Bronchial epithelial cell (primary cell): Measurements from ENCODE around the gene ZFAND4. TPM values are rescaled to one million over a fixed set of nuclear protein-coding genes. Genes with fewer than 3 reads are reported as not detected.
A peak's percentile ranks its signal among the peaks of the same experiment; 100 is the strongest.

Source experiments
- DNase-seq: peaks from one replicate; pipeline ENCODE4 v3.0.0-alpha.2; 2010; ENCODE audit warnings: low read depth
- FAIRE-seq: peaks from 2 replicates; lab custom pipeline; 2011; peaks lifted over from hg19 to GRCh38; lab: Jason Lieb, UNC
- H3K27me3 ChIP-seq: 2 replicates; pipeline ENCODE4 v1.5.1; 2011; ENCODE audit warnings: low read length; ENCODE audit not compliant: control insufficient read depth, insufficient read depth
- H3K36me3 ChIP-seq: 2 replicates; pipeline ENCODE4 v1.5.1; 2011; ENCODE audit warnings: low read length; ENCODE audit not compliant: control insufficient read depth, insufficient read depth
- H3K4me3 ChIP-seq: 2 replicates; pipeline ENCODE4 v1.5.1; 2011; ENCODE audit warnings: mild to moderate bottlenecking, low read depth, low read length, control low read depth
- total RNA-seq: library from RNA; depleted of rRNA; stranded (reverse); fragments of >200 nt; gene quantifications from 2 replicates; pipeline ENCODE4 v1.2.1, GENCODE V29; 2014
- TF ChIP-seq, protein P1 (sequence below): IDR thresholded peaks from 2 replicates; pipeline ENCODE4 v1.5.1; 2011; ENCODE audit warnings: mild to moderate bottlenecking, moderate library complexity, low read length, control low read depth, inconsistent platforms; ENCODE audit not compliant: insufficient read depth, severe bottlenecking

Gene ZFAND4
- total RNA-seq, 1 donor from 2014 or later, result 3.9 TPM

DNA sequence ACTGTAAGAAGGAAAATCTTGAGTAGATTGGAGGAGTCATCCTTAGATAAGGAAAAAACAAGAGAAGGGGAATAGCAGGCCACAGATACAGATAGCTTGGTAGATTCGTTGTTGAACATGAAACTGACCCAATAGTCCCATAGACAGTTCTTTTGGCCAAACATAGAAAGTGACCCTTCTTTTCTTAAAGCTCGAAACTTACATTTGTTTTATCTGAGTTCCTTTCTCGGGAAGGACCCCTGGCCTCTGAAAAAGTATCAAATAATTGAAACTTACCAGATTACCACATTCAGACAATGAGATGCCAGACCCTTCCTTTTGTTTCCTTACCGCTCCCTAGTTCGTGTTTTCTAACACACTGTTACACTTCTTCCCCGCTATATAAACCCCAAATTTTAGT, 72.9 kb downstream of the ZFAND4 start:
- DNase-seq (no peak), FAIRE-seq (no peak)
- Histone ChIP-seq H3K36me3 (no peaks in the 10 kb centered on the region), H3K4me3 (no peak overlapping the region), H3K27me3 (no peaks in the 10 kb centered on the region)
- TF ChIP-seq, protein P1, sequence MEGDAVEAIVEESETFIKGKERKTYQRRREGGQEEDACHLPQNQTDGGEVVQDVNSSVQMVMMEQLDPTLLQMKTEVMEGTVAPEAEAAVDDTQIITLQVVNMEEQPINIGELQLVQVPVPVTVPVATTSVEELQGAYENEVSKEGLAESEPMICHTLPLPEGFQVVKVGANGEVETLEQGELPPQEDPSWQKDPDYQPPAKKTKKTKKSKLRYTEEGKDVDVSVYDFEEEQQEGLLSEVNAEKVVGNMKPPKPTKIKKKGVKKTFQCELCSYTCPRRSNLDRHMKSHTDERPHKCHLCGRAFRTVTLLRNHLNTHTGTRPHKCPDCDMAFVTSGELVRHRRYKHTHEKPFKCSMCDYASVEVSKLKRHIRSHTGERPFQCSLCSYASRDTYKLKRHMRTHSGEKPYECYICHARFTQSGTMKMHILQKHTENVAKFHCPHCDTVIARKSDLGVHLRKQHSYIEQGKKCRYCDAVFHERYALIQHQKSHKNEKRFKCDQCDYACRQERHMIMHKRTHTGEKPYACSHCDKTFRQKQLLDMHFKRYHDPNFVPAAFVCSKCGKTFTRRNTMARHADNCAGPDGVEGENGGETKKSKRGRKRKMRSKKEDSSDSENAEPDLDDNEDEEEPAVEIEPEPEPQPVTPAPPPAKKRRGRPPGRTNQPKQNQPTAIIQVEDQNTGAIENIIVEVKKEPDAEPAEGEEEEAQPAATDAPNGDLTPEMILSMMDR, result no peak

DNA sequence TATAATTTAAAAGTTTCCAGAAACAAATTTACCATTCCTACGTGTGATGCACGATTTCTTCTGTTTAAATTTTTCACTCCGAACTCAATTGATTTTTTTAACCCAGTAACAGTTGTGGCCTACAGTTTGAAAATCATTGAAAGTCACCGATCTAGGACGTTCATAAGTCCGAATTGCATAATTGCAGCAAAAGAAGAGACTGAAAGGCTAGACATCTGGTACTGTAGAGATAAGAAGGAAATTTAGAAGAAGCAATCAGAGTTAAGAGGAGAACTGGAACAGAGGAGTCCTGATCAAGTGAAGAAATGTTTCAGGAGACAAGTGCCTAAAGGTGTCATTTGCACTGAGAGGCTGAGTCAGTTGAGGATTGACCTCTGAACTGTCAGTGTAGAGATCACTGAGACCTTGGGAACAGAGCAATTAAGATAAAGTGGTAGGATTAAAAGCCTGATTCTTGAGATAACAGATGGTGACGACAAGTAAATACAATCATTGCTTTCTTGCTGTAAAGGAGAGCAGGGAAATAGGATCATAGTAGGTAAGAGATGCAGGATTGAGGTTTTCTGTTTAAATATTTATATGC, 73.5 kb downstream of the ZFAND4 start:
- DNase-seq (no peak), FAIRE-seq (peak; percentile 7)
- TF ChIP-seq, protein P1, result no peak
- Histone ChIP-seq H3K27me3 (no peaks in the 10 kb centered on the region), H3K4me3 (no peak overlapping the region), H3K36me3 (no peaks in the 10 kb centered on the region)

DNA sequence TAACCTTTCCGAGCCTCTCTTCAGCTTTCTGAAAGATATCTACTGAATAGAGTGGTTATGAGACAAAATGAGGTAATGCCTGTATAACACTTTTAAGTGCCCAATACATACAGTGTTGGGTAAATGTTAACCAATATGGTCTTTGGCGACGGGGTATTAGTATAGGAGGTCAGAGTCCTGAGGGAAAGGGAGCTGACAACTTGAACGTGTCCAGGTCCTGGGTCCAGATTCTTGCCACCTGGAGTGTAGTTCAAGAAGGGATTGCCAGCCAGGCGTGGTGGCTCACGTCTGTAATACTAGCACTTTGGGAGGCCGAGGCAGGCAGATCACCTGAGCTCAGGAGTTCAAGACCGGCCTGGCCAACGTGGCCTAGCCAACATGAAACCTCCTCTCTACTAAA, 76.0 kb downstream of the ZFAND4 start:
- Histone ChIP-seq H3K27me3 (no peaks in the 10 kb centered on the region), H3K4me3 (no peak overlapping the region), H3K36me3 (no peaks in the 10 kb centered on the region)
- DNase-seq, result no peak
- no peak for FAIRE-seq
- TF ChIP-seq, protein P1, result no peak

GRCh38 chr10:45594276-45595157, 78.1 kb downstream of the ZFAND4 start:
- DNase-seq, result peak; percentile 68
- TF ChIP-seq, protein P1, result peak; percentile 5
- FAIRE-seq, result no peak
- Histone ChIP-seq H3K4me3 (peak overlapping the region; percentile 70), H3K27me3 (no peaks in the 10 kb centered on the region), H3K36me3 (no peaks in the 10 kb centered on the region)

GRCh38 chr10:45593938-45594275, 78.7 kb downstream of the ZFAND4 start:
- no peaks in the 10 kb centered on the region for H3K36me3 ChIP-seq
- TF ChIP-seq, protein P1, result no peak
- H3K4me3 ChIP-seq, result peak overlapping the region; percentile 70
- no peak for DNase-seq
- no peaks in the 10 kb centered on the region for H3K27me3 ChIP-seq
- FAIRE-seq, result no peak
